Activated naive CD4-positive, alpha-beta T cell treated with anti-CD3 and anti-CD28 coated beads, Interleukin-2, amount 50 U/mL, for 24 hours (primary cell): ENCODE data around the gene SLC16A6.
"Not testable (repeated sequence)": the region's sequence is repeated elsewhere in the genome, so short reads cannot be mapped to it uniquely, and the experiment has no call there.

Experiments used
- H3K27ac Mint-ChIP-seq: one replicate; pipeline ENCODE4 v1.8.0; 2021; ENCODE audit warnings: mild to moderate bottlenecking, mixed read lengths
- H3K27me3 Mint-ChIP-seq: one replicate; pipeline ENCODE4 v1.8.0; 2021; ENCODE audit warnings: mixed read lengths
- H3K36me3 Mint-ChIP-seq: one replicate; pipeline ENCODE4 v1.8.0; 2021; ENCODE audit warnings: mixed read lengths
- H3K4me1 Mint-ChIP-seq: one replicate; pipeline ENCODE4 v1.8.0; 2021; ENCODE audit warnings: mixed read lengths
- H3K4me3 Mint-ChIP-seq: one replicate; pipeline ENCODE4 v1.8.0; 2021; ENCODE audit warnings: mild to moderate bottlenecking, mixed read lengths
- H3K9me3 Mint-ChIP-seq: one replicate; pipeline ENCODE4 v1.8.0; 2021; ENCODE audit warnings: mixed read lengths

Gene SLC16A6

GRCh38 chr17:68281965-68282364 is 9.0 kb downstream of the SLC16A6 start:
- H3K4me3 Mint-ChIP-seq, H3K9me3 Mint-ChIP-seq, H3K27me3 Mint-ChIP-seq, H3K27ac Mint-ChIP-seq: not testable (repeated sequence)
- H3K4me1 Mint-ChIP-seq, result peaks cover 21% of the 10 kb centered on the region
- H3K36me3 Mint-ChIP-seq, result peaks cover 16% of the 10 kb centered on the region

- Mint-ChIP-seq H3K4me3 (no peak overlapping the region), H3K27me3 (no peaks in the 10 kb centered on the region), H3K9me3 (no peaks in the 10 kb centered on the region), H3K4me1 (peaks cover 11% of the 10 kb centered on the region), H3K36me3 (peaks cover 21% of the 10 kb centered on the region), H3K27ac (no peak overlapping the region)
These were observed 13.1 kb downstream of the SLC16A6 start for GRCh38 chr17:68277807-68278206.

GRCh38 chr17:68276339-68276738 is 14.6 kb downstream of the SLC16A6 start:
- Mint-ChIP-seq H3K36me3 (peaks cover 26% of the 10 kb centered on the region), H3K4me1 (peaks cover 11% of the 10 kb centered on the region)
- not testable (repeated sequence) for H3K4me3 Mint-ChIP-seq, H3K9me3 Mint-ChIP-seq, H3K27me3 Mint-ChIP-seq, H3K27ac Mint-ChIP-seq

GRCh38 chr17:68273722-68274121 is 17.2 kb downstream of the SLC16A6 start:
- Mint-ChIP-seq H3K36me3 (peaks cover 18% of the 10 kb centered on the region), H3K27ac (no peak overlapping the region), H3K4me3 (no peak overlapping the region), H3K4me1 (no peaks in the 10 kb centered on the region), H3K9me3 (no peaks in the 10 kb centered on the region), H3K27me3 (no peaks in the 10 kb centered on the region)

GRCh38 chr17:68265833-68266232 is 25.1 kb downstream of the SLC16A6 start:
- not testable (repeated sequence) for H3K27ac Mint-ChIP-seq, H3K4me3 Mint-ChIP-seq, H3K9me3 Mint-ChIP-seq

GRCh38 chr17:68263101-68263681 is 27.7 kb downstream of the SLC16A6 start:
- not testable (repeated sequence) for H3K9me3 Mint-ChIP-seq, H3K36me3 Mint-ChIP-seq, H3K27me3 Mint-ChIP-seq
- H3K4me1 Mint-ChIP-seq, result peaks cover 42% of the 10 kb centered on the region
- H3K4me3 Mint-ChIP-seq, result peak overlapping the region; percentile 15
- peak overlapping the region; percentile 61 for H3K27ac Mint-ChIP-seq

More at GRCh38 chr17:68265833-68266232, 25.1 kb downstream of the SLC16A6 start:
- H3K27me3 Mint-ChIP-seq, H3K36me3 Mint-ChIP-seq: not testable (repeated sequence)
- H3K4me1 Mint-ChIP-seq, result peaks cover 22% of the 10 kb centered on the region

- H3K9me3 Mint-ChIP-seq, H3K36me3 Mint-ChIP-seq, H3K4me3 Mint-ChIP-seq, H3K27me3 Mint-ChIP-seq, H3K27ac Mint-ChIP-seq: not testable (repeated sequence)
- H3K4me1 Mint-ChIP-seq, result peaks cover 46% of the 10 kb centered on the region
These were observed 28.5 kb downstream of the SLC16A6 start for GRCh38 chr17:68262467-68262866.

- Mint-ChIP-seq H3K27ac (peak overlapping the region; percentile 89), H3K4me3 (peak overlapping the region; percentile 77), H3K4me1 (peaks cover 66% of the 10 kb centered on the region), H3K9me3 (no peaks in the 10 kb centered on the region), H3K36me3 (peaks cover 10% of the 10 kb centered on the region), H3K27me3 (no peaks in the 10 kb centered on the region)
These were observed 30.7 kb downstream of the SLC16A6 start for GRCh38 chr17:68260051-68260762.

- H3K9me3 Mint-ChIP-seq, H3K27me3 Mint-ChIP-seq: not testable (repeated sequence)
- Mint-ChIP-seq H3K4me1 (peaks cover 72% of the 10 kb centered on the region), H3K36me3 (peaks cover 13% of the 10 kb centered on the region), H3K27ac (peak overlapping the region; percentile 89), H3K4me3 (peak overlapping the region; percentile 77)
These were observed 31.3 kb downstream of the SLC16A6 start for GRCh38 chr17:68259648-68259951.

GRCh38 chr17:68258890-68259647 is 31.9 kb downstream of the SLC16A6 start:
- H3K9me3 Mint-ChIP-seq, H3K27me3 Mint-ChIP-seq: not testable (repeated sequence)
- H3K4me3 Mint-ChIP-seq, result peak overlapping the region; percentile 77
- H3K27ac Mint-ChIP-seq, result peak overlapping the region; percentile 94
- H3K4me1 Mint-ChIP-seq, result peaks cover 78% of the 10 kb centered on the region
- peaks cover 15% of the 10 kb centered on the region for H3K36me3 Mint-ChIP-seq

- Mint-ChIP-seq H3K4me1 (peaks cover 84% of the 10 kb centered on the region), H3K9me3 (no peaks in the 10 kb centered on the region), H3K4me3 (peak overlapping the region; percentile 62), H3K36me3 (peaks cover 18% of the 10 kb centered on the region), H3K27me3 (no peaks in the 10 kb centered on the region), H3K27ac (peak overlapping the region; percentile 95)
These were observed 33.0 kb downstream of the SLC16A6 start for GRCh38 chr17:68257934-68258333.

GRCh38 chr17:68256701-68257100 is 34.2 kb downstream of the SLC16A6 start:
- H3K27me3 Mint-ChIP-seq, H3K4me3 Mint-ChIP-seq, H3K9me3 Mint-ChIP-seq: not testable (repeated sequence)
- peaks cover 86% of the 10 kb centered on the region for H3K4me1 Mint-ChIP-seq
- peak overlapping the region; percentile 13 for H3K27ac Mint-ChIP-seq
- peaks cover 21% of the 10 kb centered on the region for H3K36me3 Mint-ChIP-seq

- Mint-ChIP-seq H3K4me1 (peaks cover 84% of the 10 kb centered on the region), H3K36me3 (peaks cover 21% of the 10 kb centered on the region), H3K27me3 (no peaks in the 10 kb centered on the region), H3K9me3 (no peaks in the 10 kb centered on the region), H3K27ac (peak overlapping the region; percentile 13), H3K4me3 (peak overlapping the region; percentile 63)
These were observed 35.0 kb downstream of the SLC16A6 start for GRCh38 chr17:68255731-68256538.

GRCh38 chr17:68255151-68255550 is 35.8 kb downstream of the SLC16A6 start:
- no peaks in the 10 kb centered on the region for H3K9me3 Mint-ChIP-seq
- peaks cover 21% of the 10 kb centered on the region for H3K36me3 Mint-ChIP-seq
- peak overlapping the region; percentile 13 for H3K27ac Mint-ChIP-seq
- H3K27me3 Mint-ChIP-seq, result no peaks in the 10 kb centered on the region
- H3K4me3 Mint-ChIP-seq, result peak overlapping the region; percentile 20
- peaks cover 83% of the 10 kb centered on the region for H3K4me1 Mint-ChIP-seq

- H3K27me3 Mint-ChIP-seq, H3K9me3 Mint-ChIP-seq: not testable (repeated sequence)
- Mint-ChIP-seq H3K4me1 (peaks cover 86% of the 10 kb centered on the region), H3K27ac (peak overlapping the region; percentile 94), H3K4me3 (peak overlapping the region; percentile 44), H3K36me3 (peaks cover 21% of the 10 kb centered on the region)
These were observed 37.5 kb downstream of the SLC16A6 start for GRCh38 chr17:68253426-68253825.
